Skeletal muscle satellite cell (primary cell): ENCODE measurements around the gene OGDH.

Experiments
- H3K27me3 ChIP-seq: 2 replicates; pipeline ENCODE4 v1.7.0; 2013; ENCODE audit warnings: low read length; ENCODE audit not compliant: control insufficient read depth, insufficient read depth
- H3K36me3 ChIP-seq: 2 replicates; pipeline ENCODE4 v1.7.0; 2013; ENCODE audit warnings: mild to moderate bottlenecking, control low read depth, low read length; ENCODE audit not compliant: insufficient read depth
- H3K4me1 ChIP-seq: 2 replicates; pipeline ENCODE4 v1.7.0; 2013; ENCODE audit warnings: low read length; ENCODE audit not compliant: control insufficient read depth, insufficient read depth
- H3K4me2 ChIP-seq: 2 replicates; pipeline ENCODE4 v1.7.0; 2013; ENCODE audit warnings: mild to moderate bottlenecking, low read length
- H3K4me3 ChIP-seq: 2 replicates; pipeline ENCODE4 v1.7.0; 2013; ENCODE audit warnings: low read length
- H3K9ac ChIP-seq: 2 replicates; pipeline ENCODE4 v1.7.0; 2013; ENCODE audit warnings: mild to moderate bottlenecking, low read depth, low read length, moderate library complexity
- H3K9me3 ChIP-seq: replicated peaks from 2 replicates; pipeline ENCODE4 v1.7.0; 2013; ENCODE audit warnings: mild to moderate bottlenecking, control low read depth, low read length

The OGDH gene

GRCh38 chr7:44567884-44568283 is 38.5 kb upstream of the OGDH start:
- H3K4me1 ChIP-seq, result peaks cover 7% of the 10 kb centered on the region
- H3K9me3 ChIP-seq, result no peaks in the 10 kb centered on the region
- no peak overlapping the region for H3K9ac ChIP-seq
- no peaks in the 10 kb centered on the region for H3K27me3 ChIP-seq
- no peak overlapping the region for H3K4me3 ChIP-seq
- H3K4me2 ChIP-seq, result no peak overlapping the region
- H3K36me3 ChIP-seq, result peaks cover 83% of the 10 kb centered on the region

- Histone ChIP-seq H3K4me3 (no peak overlapping the region), H3K4me2 (no peak overlapping the region), H3K4me1 (peaks cover 8% of the 10 kb centered on the region), H3K9ac (no peak overlapping the region), H3K36me3 (peaks cover 85% of the 10 kb centered on the region), H3K27me3 (no peaks in the 10 kb centered on the region), H3K9me3 (no peaks in the 10 kb centered on the region)
These were observed 37.5 kb upstream of the OGDH start for GRCh38 chr7:44568771-44569560.

GRCh38 chr7:44569959-44570358 is 36.5 kb upstream of the OGDH start:
- Histone ChIP-seq H3K4me2 (no peak overlapping the region), H3K4me3 (no peak overlapping the region), H3K9ac (no peak overlapping the region), H3K36me3 (peaks cover 77% of the 10 kb centered on the region), H3K4me1 (peaks cover 15% of the 10 kb centered on the region), H3K27me3 (no peaks in the 10 kb centered on the region), H3K9me3 (no peaks in the 10 kb centered on the region)

GRCh38 chr7:44572771-44573170 is 33.7 kb upstream of the OGDH start:
- H3K27me3 ChIP-seq, result no peaks in the 10 kb centered on the region
- peaks cover 59% of the 10 kb centered on the region for H3K36me3 ChIP-seq
- no peaks in the 10 kb centered on the region for H3K9me3 ChIP-seq
- H3K4me1 ChIP-seq, result peaks cover 16% of the 10 kb centered on the region
- H3K4me2 ChIP-seq, result peak overlapping the region; percentile 93
- peak overlapping the region; percentile 95 for H3K9ac ChIP-seq
- H3K4me3 ChIP-seq, result peak overlapping the region; percentile 90

- Histone ChIP-seq H3K4me1 (peaks cover 16% of the 10 kb centered on the region), H3K27me3 (no peaks in the 10 kb centered on the region), H3K36me3 (peaks cover 58% of the 10 kb centered on the region)
These were observed 32.8 kb upstream of the OGDH start, which contains the start of gene DDX56 for GRCh38 chr7:44573464-44574286. Gene DDX56 (minus strand): TSS chr7:44573908. CDS start chr7:44573895, 13 bp downstream.

GRCh38 chr7:44574287-44574872 is 32.0 kb upstream of the OGDH start:
- Histone ChIP-seq H3K27me3 (no peaks in the 10 kb centered on the region), H3K4me1 (peaks cover 16% of the 10 kb centered on the region), H3K4me2 (peak overlapping the region; percentile 93), H3K9me3 (no peaks in the 10 kb centered on the region), H3K4me3 (peak overlapping the region; percentile 90), H3K9ac (peak overlapping the region; percentile 95), H3K36me3 (peaks cover 57% of the 10 kb centered on the region)

More at GRCh38 chr7:44573464-44574286, 32.8 kb upstream of the OGDH start, which contains the start of gene DDX56:
- peak within 1 kb of the TSS; percentile 93 for H3K4me2 ChIP-seq
- H3K4me3 ChIP-seq, result peak within 1 kb of the TSS; percentile 90
- H3K9ac ChIP-seq, result peak within 1 kb of the TSS; percentile 95
- no peaks in the 10 kb centered on the region for H3K9me3 ChIP-seq

- Histone ChIP-seq H3K27me3 (no peaks in the 10 kb centered on the region), H3K4me3 (peak overlapping the region; percentile 90), H3K4me2 (peak overlapping the region; percentile 93), H3K9me3 (no peaks in the 10 kb centered on the region), H3K9ac (peak overlapping the region; percentile 95), H3K4me1 (peaks cover 16% of the 10 kb centered on the region), H3K36me3 (peaks cover 57% of the 10 kb centered on the region)
These were observed 31.4 kb upstream of the OGDH start for GRCh38 chr7:44575054-44575453.

GRCh38 chr7:44576228-44576627 is 30.2 kb upstream of the OGDH start:
- H3K4me2 ChIP-seq, result no peak overlapping the region
- peaks cover 49% of the 10 kb centered on the region for H3K36me3 ChIP-seq
- H3K9ac ChIP-seq, result no peak overlapping the region
- no peaks in the 10 kb centered on the region for H3K9me3 ChIP-seq
- no peaks in the 10 kb centered on the region for H3K27me3 ChIP-seq
- peaks cover 21% of the 10 kb centered on the region for H3K4me1 ChIP-seq
- no peak overlapping the region for H3K4me3 ChIP-seq

GRCh38 chr7:44580945-44581878 is 25.2 kb upstream of the OGDH start:
- Histone ChIP-seq H3K9me3 (no peaks in the 10 kb centered on the region), H3K4me2 (peak overlapping the region; percentile 95), H3K36me3 (peaks cover 24% of the 10 kb centered on the region), H3K9ac (peak overlapping the region; percentile 89), H3K4me1 (peaks cover 11% of the 10 kb centered on the region), H3K27me3 (no peaks in the 10 kb centered on the region), H3K4me3 (peak overlapping the region; percentile 88)

GRCh38 chr7:44581879-44582603 is 24.4 kb upstream of the OGDH start, which contains the start of gene TMED4:
Gene TMED4 (minus strand): TSS chr7:44582231. CDS start chr7:44582206, 25 bp downstream.
- Histone ChIP-seq H3K4me3 (peak within 1 kb of the TSS; percentile 88), H3K4me2 (peak within 1 kb of the TSS; percentile 96), H3K9ac (peak within 1 kb of the TSS; percentile 94), H3K9me3 (no peaks in the 10 kb centered on the region), H3K36me3 (peaks cover 24% of the 10 kb centered on the region), H3K27me3 (no peaks in the 10 kb centered on the region), H3K4me1 (peaks cover 11% of the 10 kb centered on the region)
